Glomerular visceral epithelial cell (primary cell): ENCODE data around the gene KIF3C.
"Not testable (repeated sequence)": the region's sequence is repeated elsewhere in the genome, so short reads cannot be mapped to it uniquely, and the experiment has no call there.

Experiments used
- DNase-seq: peaks from one replicate; pipeline ENCODE4 v3.0.0-alpha.2; 2016; ENCODE audit errors: extremely low spot score

Gene KIF3C

DNA sequence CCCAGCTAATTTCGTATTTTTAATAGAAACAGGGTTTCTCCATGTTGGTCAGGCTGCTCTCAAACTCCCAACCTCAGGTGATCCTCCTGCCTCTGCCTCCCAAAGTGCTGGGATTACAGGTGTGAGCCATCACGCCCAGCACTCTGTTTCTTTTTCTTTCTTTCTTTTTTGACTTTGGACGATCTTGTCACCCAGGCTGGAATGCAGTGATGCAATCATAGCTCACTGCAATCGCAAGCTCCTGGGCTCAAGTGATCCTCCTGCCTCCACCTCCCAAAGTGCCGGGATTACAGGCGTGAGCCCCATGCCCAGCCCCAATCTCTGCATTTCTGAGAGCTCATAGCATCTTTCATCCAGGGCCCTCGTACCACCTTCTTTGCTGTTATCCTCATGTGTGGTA, 17.1 kb upstream of the KIF3C start:
- DNase-seq, result not testable (repeated sequence)

- DNase-seq, result not testable (repeated sequence)
These were observed 16.6 kb upstream of the KIF3C start for GRCh38 chr2:25998816-25999383.

DNA sequence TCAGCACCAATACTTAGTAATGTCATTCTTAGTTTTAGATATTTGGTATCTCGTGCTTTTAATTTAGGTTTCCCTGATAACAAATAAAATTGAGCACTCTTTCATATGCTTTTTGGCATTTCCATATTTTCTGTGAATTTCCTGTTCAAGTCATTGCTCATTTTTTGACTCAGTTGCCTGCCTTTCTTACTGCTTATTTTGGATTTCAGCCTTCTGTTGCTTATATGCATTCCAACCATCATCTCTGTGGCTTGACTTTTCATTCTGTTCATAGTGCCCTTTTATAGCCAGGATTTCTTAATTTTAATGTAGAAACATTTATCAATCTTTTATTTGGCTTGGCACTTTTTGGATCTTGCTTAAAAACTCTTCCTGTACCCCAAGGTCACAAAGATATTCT, 14.5 kb upstream of the KIF3C start:
- DNase-seq, result no peak

DNA sequence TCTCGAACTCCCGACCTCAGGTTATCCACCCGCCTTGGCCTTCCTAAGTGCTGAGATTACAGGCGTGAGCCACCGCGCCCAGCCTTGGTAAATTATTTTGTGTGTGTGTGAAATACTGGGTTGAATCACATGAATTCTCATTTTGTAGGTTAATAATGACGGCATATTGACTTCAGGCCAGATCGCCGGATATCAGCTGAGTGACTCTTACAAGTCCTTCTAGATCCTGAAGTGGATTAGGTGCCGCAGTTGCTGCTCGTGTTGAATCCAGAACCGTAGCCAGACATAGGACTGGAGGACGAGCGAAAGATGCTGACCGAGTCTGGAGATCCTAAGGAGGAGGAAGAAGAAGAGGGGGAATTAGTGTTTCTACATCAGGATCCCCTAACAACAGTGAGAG, 12.2 kb upstream of the KIF3C start:
- no peak for DNase-seq

DNA sequence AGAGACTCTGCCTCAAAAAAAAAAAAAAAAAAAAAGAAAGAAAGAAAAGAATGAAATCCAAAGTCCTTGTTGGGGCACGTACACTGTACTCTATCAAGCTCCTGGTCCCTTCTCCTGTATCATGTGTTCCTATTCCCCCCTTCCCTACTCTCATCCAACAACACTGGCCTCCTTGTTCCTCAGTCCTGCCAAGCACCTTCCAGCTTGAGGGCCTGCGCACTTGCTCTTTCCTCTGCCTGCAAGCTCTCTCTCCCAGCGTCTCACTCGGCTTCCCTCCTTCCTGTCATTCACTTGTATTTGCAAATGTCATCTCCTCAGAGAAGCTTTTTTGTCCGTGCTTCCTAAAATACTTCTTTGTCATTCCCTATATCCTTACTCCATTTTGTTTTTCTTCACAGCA, 10.8 kb upstream of the KIF3C start:
- DNase-seq, result no peak

DNA sequence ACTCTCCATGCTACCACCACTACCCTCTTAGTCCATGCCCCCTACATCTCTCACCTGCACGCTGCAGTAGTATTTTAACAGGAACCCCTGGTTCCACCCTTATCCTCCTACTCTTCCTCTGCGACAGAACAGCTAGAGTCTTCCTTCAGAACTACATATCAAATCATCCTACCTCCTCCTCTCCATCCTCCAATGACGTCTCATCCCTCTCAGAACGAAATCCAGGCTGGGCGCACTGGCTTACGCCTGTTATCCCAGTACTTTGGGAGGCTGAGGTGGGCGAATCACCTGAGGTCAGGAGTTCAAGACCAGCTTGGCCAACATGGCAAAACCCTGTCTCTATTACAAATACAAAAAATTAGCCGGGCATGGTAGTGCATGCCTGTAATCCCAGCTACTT, 10.3 kb upstream of the KIF3C start:
- no peak for DNase-seq

GRCh38 chr2:25991965-25992364, 9.7 kb upstream of the KIF3C start:
- DNase-seq, result no peak

- no peak for DNase-seq
These were observed 6.9 kb upstream of the KIF3C start for GRCh38 chr2:25989154-25989553.

- no peak for DNase-seq
These were observed 5.8 kb upstream of the KIF3C start for GRCh38 chr2:25988134-25988533.

DNA sequence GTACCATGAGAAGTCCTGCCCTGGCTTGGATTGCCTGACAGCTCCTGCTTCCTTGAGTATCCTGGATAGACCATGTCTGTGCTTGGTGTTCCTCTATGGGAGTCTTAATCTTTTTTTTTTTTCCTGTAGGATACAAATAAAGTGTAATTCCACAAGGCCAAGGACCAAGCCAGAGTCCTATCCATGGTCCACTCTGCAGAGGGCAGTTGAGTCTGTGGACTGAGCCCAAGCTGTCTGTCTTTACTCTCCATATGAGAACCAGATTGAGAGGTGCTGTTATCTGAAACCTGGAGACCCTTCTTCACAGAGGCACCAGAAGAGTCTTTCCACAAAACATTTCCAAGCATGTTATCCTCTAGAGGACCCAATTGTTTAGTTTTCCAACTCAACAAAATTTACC, 1.4 kb upstream of the KIF3C start:
- DNase-seq, result no peak

GRCh38 chr2:25982968-25983280, 627 bp upstream of the KIF3C start:
- no peak for DNase-seq

DNA sequence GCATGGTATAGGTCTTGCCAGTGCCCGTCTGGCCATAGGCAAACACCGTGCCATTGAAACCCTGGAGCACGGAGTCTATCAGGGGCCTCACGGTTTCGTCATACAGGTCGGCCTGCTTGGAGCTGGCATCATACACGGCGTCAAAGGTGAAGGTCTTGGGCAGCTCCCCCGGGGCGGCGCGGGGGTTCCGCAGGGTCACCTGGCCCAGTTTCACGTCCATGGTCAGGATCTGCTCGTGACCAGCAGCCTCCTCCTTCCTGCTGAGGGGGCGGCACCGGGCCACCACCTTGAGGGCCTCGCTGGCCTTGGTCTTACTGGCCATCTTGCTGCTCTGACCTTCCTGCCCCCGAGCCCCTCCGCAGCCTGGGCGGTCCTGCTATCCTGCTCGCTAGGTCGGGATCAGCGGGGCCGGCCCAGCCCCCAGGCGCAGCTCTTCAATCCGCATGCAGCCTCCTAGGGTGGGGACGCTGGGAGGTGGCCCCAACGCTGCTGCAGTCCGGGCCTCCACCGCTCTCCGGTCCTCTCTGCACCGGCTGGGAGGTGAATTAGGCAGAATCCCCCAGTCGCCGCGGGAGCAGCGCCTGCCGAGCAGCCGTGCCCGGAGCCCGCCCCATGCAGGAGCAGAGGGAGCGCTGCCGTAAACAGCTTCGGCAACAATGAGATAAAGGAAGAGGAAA, 563 bp downstream of the KIF3C start:
- DNase-seq, result no peak

- no peak for DNase-seq
These were observed 1.3 kb downstream of the KIF3C start for GRCh38 chr2:25980951-25981350.

GRCh38 chr2:25980076-25980887, 2.0 kb downstream of the KIF3C start:
- DNase-seq, result no peak

- no peak for DNase-seq
These were observed 3.3 kb downstream of the KIF3C start for GRCh38 chr2:25979001-25979400.

DNA sequence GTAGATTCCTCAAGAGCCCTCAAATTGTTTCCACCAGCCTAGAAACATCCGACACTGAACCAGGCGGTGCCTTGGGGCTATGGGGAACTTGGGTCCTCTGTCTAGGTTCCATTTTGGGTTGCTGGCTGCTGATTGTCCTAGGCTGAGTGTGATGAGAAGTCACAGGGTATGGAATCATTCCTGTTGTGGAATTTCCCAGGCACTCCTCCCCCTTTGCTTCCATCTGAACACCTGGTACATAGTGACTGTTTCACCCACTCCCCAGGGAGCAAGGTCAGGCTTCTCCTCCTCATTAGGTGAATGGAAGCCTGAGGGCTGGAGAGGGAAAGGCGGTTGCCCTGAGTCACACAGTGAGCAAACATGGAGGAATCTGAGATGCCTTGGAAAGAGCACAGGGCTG, 4.5 kb downstream of the KIF3C start:
- DNase-seq, result peak; percentile 71

DNA sequence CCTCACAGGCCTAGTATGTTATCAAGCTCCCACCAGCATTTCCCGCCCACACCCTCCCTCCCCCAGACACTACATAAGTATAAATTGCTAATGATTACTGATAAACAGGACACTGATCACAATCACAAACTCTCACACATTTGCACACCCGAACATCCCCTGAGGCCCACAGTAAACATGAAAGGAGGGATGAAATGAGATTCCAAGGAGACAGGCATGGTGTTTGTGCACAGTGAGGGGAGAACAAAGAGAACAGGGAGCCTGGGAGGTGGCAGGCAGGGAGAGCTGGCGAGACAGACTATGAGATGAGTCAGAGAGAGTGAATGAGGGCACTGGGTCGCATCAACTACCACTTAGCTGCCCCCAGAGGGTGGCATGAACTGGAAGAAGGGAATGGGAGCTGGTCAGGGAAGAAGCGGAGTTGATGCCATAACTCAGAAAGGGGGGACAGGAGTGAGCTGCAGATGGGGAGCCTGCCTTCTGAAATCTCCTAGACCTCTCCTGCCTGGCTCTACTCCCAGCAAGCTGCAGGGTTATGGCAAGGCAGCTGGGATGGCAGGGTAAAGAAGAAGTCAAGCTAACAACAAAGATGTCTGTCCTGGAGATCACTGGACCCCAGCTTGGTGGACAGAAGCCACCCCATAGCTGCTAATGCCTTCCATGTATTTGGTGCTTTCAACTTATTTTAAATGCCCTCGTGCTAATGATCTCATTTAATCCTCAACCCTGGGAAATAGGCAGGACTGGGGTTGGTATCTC, 5.1 kb downstream of the KIF3C start:
- DNase-seq, result peak; percentile 64

GRCh38 chr2:25972049-25972823, 10.1 kb downstream of the KIF3C start:
- DNase-seq, result no peak

DNA sequence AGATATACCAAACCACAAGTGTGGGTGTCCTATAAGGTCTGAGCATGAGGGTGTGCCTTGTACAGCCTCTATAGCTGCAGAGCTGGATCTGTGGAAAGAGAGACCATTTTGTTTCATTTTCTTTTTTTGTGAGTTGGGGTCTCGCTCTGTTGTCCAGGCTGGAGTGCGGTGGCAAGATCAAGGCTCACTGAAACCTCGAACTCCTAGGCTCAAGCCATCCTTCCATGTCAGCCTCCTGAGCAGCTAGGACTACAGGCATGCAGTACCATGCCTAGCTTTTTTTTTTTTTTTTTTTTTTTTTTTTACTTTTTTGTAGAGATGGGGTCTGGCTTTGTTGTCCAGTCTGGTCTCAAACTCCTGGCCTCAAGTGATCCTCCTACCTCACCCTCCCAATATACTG, 10.7 kb downstream of the KIF3C start:
- no peak for DNase-seq

DNA sequence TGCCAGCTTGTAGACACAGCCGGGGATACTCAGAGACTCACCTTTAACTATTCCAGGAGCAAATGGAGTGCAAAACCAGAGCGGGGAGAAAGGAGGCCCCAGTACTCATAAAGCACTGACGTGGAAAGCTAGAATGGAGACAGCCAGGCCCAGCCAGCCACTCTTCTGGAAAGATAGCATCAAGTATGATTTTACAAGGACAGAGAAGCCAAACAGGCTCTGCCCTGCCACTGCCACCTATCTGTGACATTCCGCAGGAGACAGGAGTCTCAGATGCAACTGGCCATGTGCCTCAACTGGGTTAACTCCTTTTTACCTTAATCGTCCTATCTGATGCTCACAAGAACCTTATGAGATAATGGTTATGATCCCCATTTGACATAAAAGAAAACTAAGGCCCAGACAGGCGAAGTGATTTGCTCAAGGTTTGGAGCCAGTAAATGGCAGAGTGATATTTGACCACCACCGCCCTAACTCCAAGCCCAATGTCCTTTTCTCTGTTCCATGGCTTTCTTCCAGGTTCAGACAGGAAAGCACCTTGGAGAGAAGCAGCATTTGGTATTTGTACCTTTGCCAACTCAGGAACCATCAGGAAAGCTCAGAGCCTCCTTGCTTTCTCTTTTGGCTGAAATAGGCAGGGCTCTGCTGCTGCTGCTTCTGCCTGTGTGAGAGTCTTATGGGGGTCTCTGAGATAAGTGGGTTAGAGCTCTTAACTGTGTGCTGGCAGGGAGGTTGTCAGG, 15.6 kb downstream of the KIF3C start:
- no peak for DNase-seq

DNA sequence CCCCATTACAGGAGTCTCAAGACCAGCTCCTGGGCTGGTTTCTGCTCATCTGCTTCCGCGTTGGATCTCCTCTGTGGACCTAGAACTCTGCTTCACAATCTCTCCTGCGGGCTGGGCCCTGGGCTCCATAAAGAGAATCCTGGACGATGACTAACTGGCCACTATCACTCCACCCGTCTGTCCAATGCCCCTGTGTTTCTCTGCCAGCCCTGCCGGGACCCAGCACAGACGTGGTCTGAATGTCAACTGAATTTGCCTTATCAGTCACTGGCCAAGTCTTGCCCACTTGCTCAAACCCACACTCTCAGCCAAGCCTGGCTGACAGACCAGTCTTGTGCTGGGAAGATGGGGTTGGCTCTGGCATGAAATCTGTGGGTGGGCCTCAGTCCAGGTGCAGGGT, 17.4 kb downstream of the KIF3C start:
- DNase-seq, result peak; percentile 36
